ENCODE results near the gene ABR. TPM values are rescaled to one million over a fixed set of nuclear protein-coding genes. Genes with fewer than 3 reads are reported as not detected.

The ABR gene
- total RNA-seq, 1 experiment from 2014 or later, result 78.3 TPM

- no peak overlapping the region for H3K4me3 ChIP-seq (ENCODE audit: low read depth, low read length)
- peaks cover 14% of the 10 kb centered on the region for H3K36me3 Mint-ChIP-seq (ENCODE audit: insufficient read depth, unreplicated experiment)
- BruUV-seq (replicated peaks), result no TSS peak
- no peak for TF ChIP-seq CTCF (IDR thresholded peaks at IDR 0.05; ENCODE audit: insufficient read depth in 1 of 2, low read depth in 1 of 2, low read length in 1 of 2, severe bottlenecking in 1 of 2, unreplicated experiment in 1 of 2)
- H3K4me1 Mint-ChIP-seq (ENCODE audit: low read depth, unreplicated experiment), result no peaks in the 10 kb centered on the region
- POLR2A ChIA-PET, result no interaction called here
- no peaks in the 10 kb centered on the region for H3K27me3 Mint-ChIP-seq (ENCODE audit: insufficient read depth, unreplicated experiment)
- no peak overlapping the region for H3K27ac Mint-ChIP-seq (ENCODE audit: unreplicated experiment)
- no peaks in the 10 kb centered on the region for H3K9me3 ChIP-seq
- H3K4me3 Mint-ChIP-seq (ENCODE audit: unreplicated experiment), result no peak overlapping the region
- intact Hi-C loops (cut with micrococcal nuclease; ENCODE audit: unreplicated experiment), result no loop called here
- no peaks in the 10 kb centered on the region for H3K4me1 ChIP-seq
- H3K9me3 Mint-ChIP-seq (ENCODE audit: unreplicated experiment), result no peaks in the 10 kb centered on the region
- no peaks in the 10 kb centered on the region for H3K27me3 ChIP-seq (replicated peaks; ENCODE audit: control insufficient read depth, insufficient read depth, low read length)
- H3K36me3 ChIP-seq (ENCODE audit: control insufficient read depth, insufficient read depth, low read length), result no peaks in the 10 kb centered on the region
- no peak for DNase-seq
- CTCF ChIA-PET, result no interaction called here
Measured at GRCh38 chr17:1033503-1033902, 146.3 kb downstream of the ABR start.

GRCh38 chr17:1032391-1032790, 147.4 kb downstream of the ABR start:
- no peaks in the 10 kb centered on the region for H3K4me1 Mint-ChIP-seq (ENCODE audit: low read depth, unreplicated experiment)
- CTCF ChIA-PET, result no interaction called here
- H3K36me3 ChIP-seq (ENCODE audit: control insufficient read depth, insufficient read depth, low read length), result no peaks in the 10 kb centered on the region
- POLR2A ChIA-PET, result no interaction called here
- intact Hi-C loops (cut with micrococcal nuclease; ENCODE audit: unreplicated experiment), result no loop called here
- no peaks in the 10 kb centered on the region for H3K9me3 ChIP-seq
- no peak overlapping the region for H3K4me3 Mint-ChIP-seq (ENCODE audit: unreplicated experiment)
- peaks cover 8% of the 10 kb centered on the region for H3K36me3 Mint-ChIP-seq (ENCODE audit: insufficient read depth, unreplicated experiment)
- H3K4me3 ChIP-seq (ENCODE audit: low read depth, low read length), result no peak overlapping the region
- no peaks in the 10 kb centered on the region for H3K9me3 Mint-ChIP-seq (ENCODE audit: unreplicated experiment)
- H3K27me3 Mint-ChIP-seq (ENCODE audit: insufficient read depth, unreplicated experiment), result no peaks in the 10 kb centered on the region
- no peak for DNase-seq
- no peaks in the 10 kb centered on the region for H3K27me3 ChIP-seq (replicated peaks; ENCODE audit: control insufficient read depth, insufficient read depth, low read length)
- BruUV-seq (replicated peaks), result no TSS peak
- TF ChIP-seq CTCF (IDR thresholded peaks at IDR 0.05; ENCODE audit: insufficient read depth in 1 of 2, low read depth in 1 of 2, low read length in 1 of 2, severe bottlenecking in 1 of 2, unreplicated experiment in 1 of 2), result no peak
- no peaks in the 10 kb centered on the region for H3K4me1 ChIP-seq
- no peak overlapping the region for H3K27ac Mint-ChIP-seq (ENCODE audit: unreplicated experiment)

- peaks cover 8% of the 10 kb centered on the region for H3K36me3 Mint-ChIP-seq (ENCODE audit: insufficient read depth, unreplicated experiment)
- Histone ChIP-seq H3K4me1 (no peaks in the 10 kb centered on the region), H3K27me3 (replicated peaks; ENCODE audit: control insufficient read depth, insufficient read depth, low read length) (no peaks in the 10 kb centered on the region), H3K36me3 (ENCODE audit: control insufficient read depth, insufficient read depth, low read length) (no peaks in the 10 kb centered on the region), H3K9me3 (no peaks in the 10 kb centered on the region), H3K4me3 (ENCODE audit: low read depth, low read length) (no peak overlapping the region)
- no TSS peak for BruUV-seq (replicated peaks)
- ChIA-PET CTCF (no interaction called here), POLR2A (no interaction called here)
- no peak for TF ChIP-seq CTCF (IDR thresholded peaks at IDR 0.05; ENCODE audit: insufficient read depth in 1 of 2, low read depth in 1 of 2, low read length in 1 of 2, severe bottlenecking in 1 of 2, unreplicated experiment in 1 of 2)
- H3K9me3 Mint-ChIP-seq (ENCODE audit: unreplicated experiment), result no peaks in the 10 kb centered on the region
- no peak overlapping the region for H3K4me3 Mint-ChIP-seq (ENCODE audit: unreplicated experiment)
- intact Hi-C loops (cut with micrococcal nuclease; ENCODE audit: unreplicated experiment), result no loop called here
- no peaks in the 10 kb centered on the region for H3K4me1 Mint-ChIP-seq (ENCODE audit: low read depth, unreplicated experiment)
- no peaks in the 10 kb centered on the region for H3K27me3 Mint-ChIP-seq (ENCODE audit: insufficient read depth, unreplicated experiment)
- DNase-seq, result no peak
- no peak overlapping the region for H3K27ac Mint-ChIP-seq (ENCODE audit: unreplicated experiment)
Measured at GRCh38 chr17:1031711-1032110, 148.1 kb downstream of the ABR start.

Measured in Caco-2 (cell line).